GM18861 (cell line): ENCODE measurements around the gene PEF1.
"Not testable (repeated sequence)": the region's sequence is repeated elsewhere in the genome, so short reads cannot be mapped to it uniquely, and the experiment has no call there.

ENCODE experiments used
- ATAC-seq: cut with Tn5 transposase; IDR thresholded peaks from one replicate; pipeline ENCODE4 v1.9.1; 2021; ENCODE audit not compliant: unreplicated experiment

The PEF1 gene

DNA sequence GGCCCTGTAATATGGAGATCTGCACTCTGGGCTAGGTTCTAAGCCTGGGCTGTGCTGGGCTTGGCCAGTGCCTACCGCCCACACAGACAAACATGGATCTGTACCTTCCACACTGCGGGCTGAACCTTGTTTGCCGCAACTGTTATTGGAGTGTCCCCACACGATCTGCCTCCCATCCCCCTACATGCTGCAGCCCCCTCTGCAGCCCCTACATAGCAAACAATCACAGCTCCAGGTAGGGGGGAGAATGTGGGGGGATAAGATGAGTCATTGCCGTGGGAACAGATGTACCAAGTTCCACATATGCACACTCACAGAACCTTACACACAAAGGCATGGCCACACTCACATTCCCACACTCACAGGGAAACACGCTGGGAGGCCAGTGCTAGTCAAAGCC, 29.3 kb downstream of the PEF1 start:
- ATAC-seq: no peak

- no peak for ATAC-seq
Observed at GRCh38 chr1:31614414-31615005, 30.2 kb downstream of the PEF1 start.

DNA sequence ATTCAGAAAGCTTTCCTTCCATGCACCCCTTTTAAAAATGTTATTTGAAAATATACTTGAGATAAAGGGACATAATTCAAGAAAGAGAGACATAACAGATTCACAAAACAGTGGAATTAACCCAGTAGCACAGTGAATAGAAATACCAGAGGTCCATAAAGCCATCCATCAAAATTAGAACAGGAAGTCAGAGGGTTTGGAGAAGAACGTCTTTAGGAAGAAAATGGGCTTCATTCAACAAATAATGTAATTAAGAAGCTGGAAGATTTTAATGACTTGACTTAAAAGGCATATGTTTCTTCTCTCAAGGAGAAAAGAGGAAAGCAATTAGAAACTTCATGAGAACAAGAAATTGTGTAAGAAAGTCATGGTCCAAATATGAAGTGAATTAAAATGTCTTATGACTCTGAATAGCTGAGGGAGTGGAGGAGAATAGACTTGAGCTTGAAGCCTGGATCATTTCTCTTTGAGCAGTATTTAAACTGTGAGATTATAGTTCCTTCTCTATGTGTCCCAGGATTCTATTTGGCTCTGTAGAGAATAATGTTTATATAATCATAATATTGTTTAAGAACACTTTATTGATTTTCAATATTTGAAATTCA, 35.1 kb downstream of the PEF1 start:
- no peak for ATAC-seq

- ATAC-seq: no peak
Observed at GRCh38 chr1:31607360-31607759, 37.3 kb downstream of the PEF1 start.

GRCh38 chr1:31605908-31606427, 38.7 kb downstream of the PEF1 start:
- peak; percentile 79 for ATAC-seq

GRCh38 chr1:31602081-31602480, 42.6 kb downstream of the PEF1 start:
- ATAC-seq: no peak

GRCh38 chr1:31600641-31601040, 44.0 kb downstream of the PEF1 start:
- ATAC-seq: no peak

GRCh38 chr1:31598980-31599379, 45.7 kb downstream of the PEF1 start:
- ATAC-seq: no peak

DNA sequence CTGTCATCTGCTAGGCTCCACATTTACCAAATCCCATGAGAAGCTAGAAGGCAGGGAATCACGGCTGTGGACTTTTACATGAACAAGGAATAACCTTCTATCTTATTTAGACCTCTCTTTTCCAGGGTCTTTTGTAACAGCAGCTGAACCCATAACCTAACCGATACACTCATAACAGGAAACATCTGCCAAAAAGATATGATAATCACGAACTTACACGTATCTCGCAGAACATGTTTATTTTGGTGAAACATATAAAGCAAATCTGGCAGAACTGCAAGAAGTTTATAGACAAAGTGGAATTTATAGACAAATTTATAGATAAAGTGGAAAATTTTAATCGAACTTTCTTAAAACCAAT, 48.0 kb downstream of the PEF1 start:
- no peak for ATAC-seq

- no peak for ATAC-seq
Observed at GRCh38 chr1:31595836-31596736, 48.6 kb downstream of the PEF1 start.

DNA sequence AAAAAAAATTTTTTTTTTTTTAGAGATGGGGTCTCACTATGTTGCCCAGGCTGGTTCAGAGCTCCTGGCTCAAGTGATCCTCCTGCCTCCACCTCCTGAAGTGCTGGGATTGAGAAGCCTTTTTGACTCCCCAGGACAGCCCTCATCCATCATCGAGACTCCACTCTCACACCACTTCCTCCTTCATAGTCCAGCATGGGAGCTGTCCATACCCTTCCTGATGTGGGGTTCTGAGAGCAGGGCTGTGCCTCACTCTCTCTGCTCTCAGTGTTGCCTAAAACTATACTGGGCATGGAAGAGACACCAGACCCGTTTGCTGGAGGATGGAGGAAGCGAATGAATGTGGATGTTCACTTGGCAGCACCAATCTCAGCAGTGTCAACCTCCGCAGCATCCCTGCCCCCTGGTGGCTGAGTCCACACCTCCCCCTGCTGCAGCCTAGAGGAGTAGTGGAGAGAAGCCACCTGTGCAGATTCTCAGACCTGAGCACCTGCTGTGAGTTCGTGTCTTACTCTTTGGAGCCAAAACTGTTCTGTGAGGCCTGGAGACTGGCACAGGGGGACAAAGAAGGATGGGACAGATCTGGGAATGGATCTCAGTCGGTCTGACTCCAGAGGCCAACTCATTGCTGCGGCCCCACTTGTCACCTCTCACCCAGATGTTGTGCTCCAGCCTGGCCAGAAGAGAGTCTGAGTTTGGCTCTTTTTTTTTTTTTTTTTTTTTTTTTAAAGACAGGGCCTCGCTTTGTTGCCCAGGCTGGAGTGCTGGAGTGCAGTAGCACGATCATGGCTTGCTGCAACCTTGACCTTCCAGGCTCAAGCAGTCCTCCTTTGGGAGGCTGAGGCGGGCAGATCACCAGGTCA, 50.7 kb downstream of the PEF1 start:
- ATAC-seq: no peak

GRCh38 chr1:31593136-31593665, 51.5 kb downstream of the PEF1 start:
- ATAC-seq: no peak

DNA sequence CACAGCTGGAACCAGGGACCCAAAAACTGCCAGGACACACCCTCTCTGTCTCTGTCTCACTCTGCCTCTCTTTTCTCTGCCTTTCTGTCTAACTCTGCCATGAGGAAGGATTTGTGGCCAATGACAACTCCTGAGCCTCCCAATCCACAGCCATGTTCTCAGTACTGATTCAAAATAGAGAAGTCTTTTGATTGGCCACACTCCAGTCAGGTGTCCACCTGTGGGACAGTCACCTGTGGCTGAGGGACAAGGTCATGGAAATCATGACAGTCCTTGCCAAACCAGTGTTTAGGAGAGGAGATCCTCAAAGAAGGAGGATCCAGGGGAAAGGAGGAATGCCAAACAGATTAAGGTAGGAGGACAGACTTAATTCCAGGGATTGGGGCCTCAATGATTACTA, 52.5 kb downstream of the PEF1 start:
- ATAC-seq: no peak

DNA sequence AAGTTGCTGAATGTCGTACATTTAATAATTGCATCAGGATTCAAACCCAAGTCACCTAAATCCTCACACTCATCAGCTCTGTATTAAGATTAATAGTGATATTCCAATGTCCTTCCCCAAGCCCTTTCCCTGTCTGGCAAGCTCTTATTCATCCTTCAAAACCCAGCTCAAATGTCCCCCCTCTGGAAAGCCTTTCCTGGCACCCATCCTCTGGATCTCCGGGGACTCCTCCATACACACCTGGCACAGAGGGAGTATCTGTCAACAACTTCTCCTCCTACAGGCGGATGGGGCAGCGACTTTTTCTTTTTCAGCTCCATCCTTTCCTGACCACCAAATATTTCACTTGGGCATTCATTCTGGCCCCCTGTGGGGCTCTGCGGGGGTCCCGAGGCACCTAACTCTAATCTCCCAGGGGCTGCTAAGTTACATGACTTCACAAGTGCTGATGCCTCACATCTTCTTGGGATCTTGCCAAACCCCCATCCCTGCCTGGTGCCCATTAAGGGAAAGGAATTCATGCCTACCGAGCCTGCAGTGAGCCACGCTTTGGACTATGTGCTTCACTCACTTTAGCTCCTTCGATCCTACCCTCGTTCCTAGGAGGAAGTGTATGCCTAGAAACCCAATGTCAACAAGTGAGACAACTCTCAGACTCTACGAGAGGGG, 53.1 kb downstream of the PEF1 start:
- no peak for ATAC-seq

GRCh38 chr1:31588751-31589515, 55.7 kb downstream of the PEF1 start:
- ATAC-seq: no peak

- no peak for ATAC-seq
Observed at GRCh38 chr1:31587720-31588423, 56.8 kb downstream of the PEF1 start.

- ATAC-seq: not testable (repeated sequence)
Observed at GRCh38 chr1:31587328-31587699, 57.4 kb downstream of the PEF1 start.

DNA sequence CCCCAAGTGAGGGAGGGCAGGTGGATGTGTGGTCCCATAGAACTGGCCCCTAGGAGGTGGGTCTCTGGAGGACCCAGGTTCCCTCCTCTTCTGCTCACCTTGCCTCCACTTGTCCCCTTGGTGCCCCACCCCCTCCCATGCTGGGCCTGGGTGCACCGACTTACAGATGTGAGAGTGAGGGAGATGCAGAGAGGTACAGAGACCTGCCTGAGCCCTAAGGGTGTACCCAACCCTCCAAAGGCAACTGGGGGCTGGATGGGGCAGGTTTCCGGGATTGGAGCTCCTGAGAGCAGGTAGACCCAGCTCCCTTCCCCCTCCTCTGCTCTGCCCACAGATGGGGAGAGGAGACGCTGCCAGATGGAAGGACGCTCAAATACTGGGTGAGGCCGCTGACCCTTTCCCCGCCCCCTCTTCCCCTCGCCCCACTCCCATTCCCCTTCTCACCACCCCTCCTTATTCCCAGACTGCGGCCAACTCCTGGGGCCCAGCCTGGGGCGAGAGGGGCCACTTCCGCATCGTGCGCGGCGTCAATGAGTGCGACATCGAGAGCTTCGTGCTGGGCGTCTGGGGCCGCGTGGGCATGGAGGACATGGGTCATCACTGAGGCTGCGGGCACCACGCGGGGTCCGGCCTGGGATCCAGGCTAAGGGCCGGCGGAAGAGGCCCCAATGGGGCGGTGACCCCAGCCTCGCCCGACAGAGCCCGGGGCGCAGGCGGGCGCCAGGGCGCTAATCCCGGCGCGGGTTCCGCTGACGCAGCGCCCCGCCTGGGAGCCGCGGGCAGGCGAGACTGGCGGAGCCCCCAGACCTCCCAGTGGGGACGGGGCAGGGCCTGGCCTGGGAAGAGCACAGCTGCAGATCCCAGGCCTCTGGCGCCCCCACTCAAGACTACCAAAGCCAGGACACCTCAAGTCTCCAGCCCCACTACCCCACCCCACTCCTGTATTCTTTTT, 58.0 kb downstream of the PEF1 start:
- ATAC-seq: no peak
